Measurements from ENCODE around the gene MAGI2. TPM values are rescaled to one million over a fixed set of nuclear protein-coding genes. Genes with fewer than 3 reads are reported as not detected.

The MAGI2 gene
- total RNA-seq, 2 experiments from 2014 or later, result 0.14 to 0.19 TPM

- POLR2A ChIA-PET, result no interaction called here
- no peaks in the 10 kb centered on the region for H3K27me3 Mint-ChIP-seq
- H3K36me3 Mint-ChIP-seq, result no peaks in the 10 kb centered on the region
- ATAC-seq (ENCODE audit: low read depth) (no peak), DNase-seq (no peak)
- no peak overlapping the region for H3K27ac Mint-ChIP-seq
- no peak overlapping the region for H3K4me3 Mint-ChIP-seq
- H3K9me3 Mint-ChIP-seq, result no peaks in the 10 kb centered on the region
- no peaks in the 10 kb centered on the region for H3K4me1 Mint-ChIP-seq
These were observed 27.8 kb downstream of the MAGI2 start for GRCh38 chr7:79425665-79426064.

GRCh38 chr7:79421751-79422150 is 31.7 kb downstream of the MAGI2 start:
- Mint-ChIP-seq H3K4me1 (no peaks in the 10 kb centered on the region), H3K9me3 (no peaks in the 10 kb centered on the region), H3K27ac (no peak overlapping the region), H3K36me3 (no peaks in the 10 kb centered on the region), H3K4me3 (no peak overlapping the region), H3K27me3 (no peaks in the 10 kb centered on the region)
- DNase-seq (no peak), ATAC-seq (ENCODE audit: low read depth) (no peak)
- POLR2A ChIA-PET, result no interaction called here

- Mint-ChIP-seq H3K4me3 (no peak overlapping the region), H3K36me3 (no peaks in the 10 kb centered on the region), H3K27ac (no peak overlapping the region), H3K9me3 (no peaks in the 10 kb centered on the region), H3K27me3 (no peaks in the 10 kb centered on the region), H3K4me1 (no peaks in the 10 kb centered on the region)
- no peak for DNase-seq
- POLR2A ChIA-PET, result no interaction called here
- no peak for ATAC-seq (ENCODE audit: low read depth)
These were observed 33.0 kb downstream of the MAGI2 start for GRCh38 chr7:79420464-79420863.

- no peaks in the 10 kb centered on the region for H3K4me1 Mint-ChIP-seq
- no peak overlapping the region for H3K4me3 Mint-ChIP-seq
- no peaks in the 10 kb centered on the region for H3K36me3 Mint-ChIP-seq
- ATAC-seq (ENCODE audit: low read depth) (no peak), DNase-seq (no peak)
- no peak overlapping the region for H3K27ac Mint-ChIP-seq
- POLR2A ChIA-PET, result no interaction called here
- no peaks in the 10 kb centered on the region for H3K27me3 Mint-ChIP-seq
- H3K9me3 Mint-ChIP-seq, result no peaks in the 10 kb centered on the region
These were observed 38.6 kb downstream of the MAGI2 start for GRCh38 chr7:79414910-79415309.

- Mint-ChIP-seq H3K27ac (no peak overlapping the region), H3K4me1 (no peaks in the 10 kb centered on the region), H3K4me3 (no peak overlapping the region), H3K27me3 (no peaks in the 10 kb centered on the region), H3K36me3 (no peaks in the 10 kb centered on the region), H3K9me3 (no peaks in the 10 kb centered on the region)
- POLR2A ChIA-PET, result no interaction called here
- no peak for ATAC-seq (ENCODE audit: low read depth)
- DNase-seq, result no peak
These were observed 40.6 kb downstream of the MAGI2 start for GRCh38 chr7:79412915-79413314.

GRCh38 chr7:79412438-79412837 is 41.0 kb downstream of the MAGI2 start:
- H3K27me3 Mint-ChIP-seq, result no peaks in the 10 kb centered on the region
- POLR2A ChIA-PET, result no interaction called here
- H3K4me3 Mint-ChIP-seq, result no peak overlapping the region
- no peak overlapping the region for H3K27ac Mint-ChIP-seq
- no peak for ATAC-seq (ENCODE audit: low read depth)
- no peaks in the 10 kb centered on the region for H3K36me3 Mint-ChIP-seq
- no peak for DNase-seq
- H3K4me1 Mint-ChIP-seq, result no peaks in the 10 kb centered on the region
- no peaks in the 10 kb centered on the region for H3K9me3 Mint-ChIP-seq

GRCh38 chr7:79410345-79410744 is 43.1 kb downstream of the MAGI2 start:
- ATAC-seq (ENCODE audit: low read depth) (no peak), DNase-seq (no peak)
- no peak overlapping the region for H3K4me3 Mint-ChIP-seq
- no peaks in the 10 kb centered on the region for H3K27me3 Mint-ChIP-seq
- no peaks in the 10 kb centered on the region for H3K4me1 Mint-ChIP-seq
- no peaks in the 10 kb centered on the region for H3K36me3 Mint-ChIP-seq
- no peak overlapping the region for H3K27ac Mint-ChIP-seq
- no peaks in the 10 kb centered on the region for H3K9me3 Mint-ChIP-seq
- POLR2A ChIA-PET, result no interaction called here

- POLR2A ChIA-PET, result no interaction called here
- Mint-ChIP-seq H3K4me1 (no peaks in the 10 kb centered on the region), H3K4me3 (no peak overlapping the region), H3K27ac (no peak overlapping the region), H3K27me3 (no peaks in the 10 kb centered on the region), H3K9me3 (no peaks in the 10 kb centered on the region), H3K36me3 (no peaks in the 10 kb centered on the region)
- no peak for ATAC-seq (ENCODE audit: low read depth)
- DNase-seq, result no peak
These were observed 46.1 kb downstream of the MAGI2 start for GRCh38 chr7:79407351-79407750.

- Mint-ChIP-seq H3K27ac (no peak overlapping the region), H3K27me3 (no peaks in the 10 kb centered on the region), H3K36me3 (no peaks in the 10 kb centered on the region), H3K9me3 (no peaks in the 10 kb centered on the region), H3K4me1 (no peaks in the 10 kb centered on the region), H3K4me3 (no peak overlapping the region)
- no peak for ATAC-seq (ENCODE audit: low read depth)
- POLR2A ChIA-PET, result no interaction called here
- no peak for DNase-seq
These were observed 47.1 kb downstream of the MAGI2 start for GRCh38 chr7:79406371-79406770.

GRCh38 chr7:79405368-79405767 is 48.1 kb downstream of the MAGI2 start:
- POLR2A ChIA-PET, result no interaction called here
- no peak overlapping the region for H3K4me3 Mint-ChIP-seq
- no peak for ATAC-seq (ENCODE audit: low read depth)
- H3K27ac Mint-ChIP-seq, result no peak overlapping the region
- no peaks in the 10 kb centered on the region for H3K9me3 Mint-ChIP-seq
- H3K27me3 Mint-ChIP-seq, result no peaks in the 10 kb centered on the region
- H3K4me1 Mint-ChIP-seq, result no peaks in the 10 kb centered on the region
- no peaks in the 10 kb centered on the region for H3K36me3 Mint-ChIP-seq
- no peak for DNase-seq

- no peaks in the 10 kb centered on the region for H3K36me3 Mint-ChIP-seq
- no peak overlapping the region for H3K27ac Mint-ChIP-seq
- DNase-seq (no peak), ATAC-seq (ENCODE audit: low read depth) (no peak)
- POLR2A ChIA-PET, result no interaction called here
- H3K27me3 Mint-ChIP-seq, result no peaks in the 10 kb centered on the region
- no peaks in the 10 kb centered on the region for H3K4me1 Mint-ChIP-seq
- no peaks in the 10 kb centered on the region for H3K9me3 Mint-ChIP-seq
- H3K4me3 Mint-ChIP-seq, result no peak overlapping the region
These were observed 49.6 kb downstream of the MAGI2 start for GRCh38 chr7:79403879-79404278.

- H3K36me3 Mint-ChIP-seq, result no peaks in the 10 kb centered on the region
- DNase-seq, result no peak
- H3K4me1 Mint-ChIP-seq, result no peaks in the 10 kb centered on the region
- POLR2A ChIA-PET, result no interaction called here
- ATAC-seq (ENCODE audit: low read depth), result no peak
- no peaks in the 10 kb centered on the region for H3K27me3 Mint-ChIP-seq
- H3K9me3 Mint-ChIP-seq, result no peaks in the 10 kb centered on the region
- no peak overlapping the region for H3K4me3 Mint-ChIP-seq
- H3K27ac Mint-ChIP-seq, result no peak overlapping the region
These were observed 50.0 kb downstream of the MAGI2 start for GRCh38 chr7:79403451-79403850.

GRCh38 chr7:79401254-79401653 is 52.2 kb downstream of the MAGI2 start:
- Mint-ChIP-seq H3K36me3 (no peaks in the 10 kb centered on the region), H3K9me3 (no peaks in the 10 kb centered on the region), H3K27ac (no peak overlapping the region), H3K27me3 (no peaks in the 10 kb centered on the region), H3K4me1 (no peaks in the 10 kb centered on the region), H3K4me3 (no peak overlapping the region)
- ATAC-seq (ENCODE audit: low read depth) (no peak), DNase-seq (no peak)
- POLR2A ChIA-PET, result no interaction called here

GRCh38 chr7:79400222-79400621 is 53.2 kb downstream of the MAGI2 start:
- no peak for ATAC-seq (ENCODE audit: low read depth)
- DNase-seq, result no peak
- Mint-ChIP-seq H3K36me3 (no peaks in the 10 kb centered on the region), H3K9me3 (no peaks in the 10 kb centered on the region), H3K4me1 (no peaks in the 10 kb centered on the region), H3K4me3 (no peak overlapping the region), H3K27me3 (peaks cover 3% of the 10 kb centered on the region), H3K27ac (no peak overlapping the region)
- POLR2A ChIA-PET, result no interaction called here

- Mint-ChIP-seq H3K4me3 (no peak overlapping the region), H3K27me3 (peaks cover 3% of the 10 kb centered on the region), H3K4me1 (no peaks in the 10 kb centered on the region), H3K36me3 (no peaks in the 10 kb centered on the region), H3K9me3 (no peaks in the 10 kb centered on the region), H3K27ac (no peak overlapping the region)
- ATAC-seq (ENCODE audit: low read depth) (no peak), DNase-seq (no peak)
- POLR2A ChIA-PET, result no interaction called here
These were observed 55.2 kb downstream of the MAGI2 start for GRCh38 chr7:79398138-79398749.

Data from activated naive CD8-positive, alpha-beta T cell treated with anti-CD3 and anti-CD28 coated beads, Interleukin-2, amount 10 ng/mL, durations not matched to agents 7 days and 5 days (primary cell).